ENCODE results near the gene SLC30A10. TPM values are rescaled to one million over a fixed set of nuclear protein-coding genes. Genes with fewer than 3 reads are reported as not detected.
"Not testable (repeated sequence)": the region's sequence is repeated elsewhere in the genome, so short reads cannot be mapped to it uniquely, and the experiment has no call there.

SLC30A10 gene
- total RNA-seq, 1 donor from 2014 or later, result not detected

DNA sequence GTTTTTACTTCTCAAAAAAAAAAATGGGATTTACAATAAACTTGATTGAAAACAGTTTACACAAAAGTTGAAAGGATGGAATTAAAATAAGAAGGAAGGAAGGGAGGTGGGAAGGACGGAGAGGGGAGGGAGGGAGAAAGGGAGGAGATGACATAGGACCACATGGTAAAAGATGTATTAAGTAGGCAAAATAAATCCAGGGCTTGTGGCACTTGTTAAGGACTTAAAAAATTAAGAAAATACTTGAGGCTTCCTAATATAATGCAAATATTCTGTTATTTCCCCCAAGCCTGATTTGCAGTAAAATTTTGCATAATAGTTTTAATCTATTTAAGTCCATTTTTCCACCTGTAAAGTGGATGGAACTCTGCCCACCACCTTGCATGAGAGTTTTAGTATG, 27.5 kb downstream of the SLC30A10 start:
- H3K36me3 Mint-ChIP-seq (ENCODE audit: low read depth), result no peaks in the 10 kb centered on the region
- TF ChIP-seq, protein P1, sequence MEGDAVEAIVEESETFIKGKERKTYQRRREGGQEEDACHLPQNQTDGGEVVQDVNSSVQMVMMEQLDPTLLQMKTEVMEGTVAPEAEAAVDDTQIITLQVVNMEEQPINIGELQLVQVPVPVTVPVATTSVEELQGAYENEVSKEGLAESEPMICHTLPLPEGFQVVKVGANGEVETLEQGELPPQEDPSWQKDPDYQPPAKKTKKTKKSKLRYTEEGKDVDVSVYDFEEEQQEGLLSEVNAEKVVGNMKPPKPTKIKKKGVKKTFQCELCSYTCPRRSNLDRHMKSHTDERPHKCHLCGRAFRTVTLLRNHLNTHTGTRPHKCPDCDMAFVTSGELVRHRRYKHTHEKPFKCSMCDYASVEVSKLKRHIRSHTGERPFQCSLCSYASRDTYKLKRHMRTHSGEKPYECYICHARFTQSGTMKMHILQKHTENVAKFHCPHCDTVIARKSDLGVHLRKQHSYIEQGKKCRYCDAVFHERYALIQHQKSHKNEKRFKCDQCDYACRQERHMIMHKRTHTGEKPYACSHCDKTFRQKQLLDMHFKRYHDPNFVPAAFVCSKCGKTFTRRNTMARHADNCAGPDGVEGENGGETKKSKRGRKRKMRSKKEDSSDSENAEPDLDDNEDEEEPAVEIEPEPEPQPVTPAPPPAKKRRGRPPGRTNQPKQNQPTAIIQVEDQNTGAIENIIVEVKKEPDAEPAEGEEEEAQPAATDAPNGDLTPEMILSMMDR (IDR thresholded peaks at IDR 0.05), result no peak
- H3K4me1 Mint-ChIP-seq (ENCODE audit: low read depth), result peaks cover 10% of the 10 kb centered on the region
- peaks cover 11% of the 10 kb centered on the region for H3K27me3 Mint-ChIP-seq (ENCODE audit: low read depth)
- H3K9me3 Mint-ChIP-seq (ENCODE audit: low read depth), result no peaks in the 10 kb centered on the region
- DNase-seq (ENCODE audit: low spot score), result no peak
- no peak overlapping the region for H3K4me3 Mint-ChIP-seq (ENCODE audit: unreplicated experiment)
- H3K27ac Mint-ChIP-seq (ENCODE audit: unreplicated experiment), result no peak overlapping the region

DNA sequence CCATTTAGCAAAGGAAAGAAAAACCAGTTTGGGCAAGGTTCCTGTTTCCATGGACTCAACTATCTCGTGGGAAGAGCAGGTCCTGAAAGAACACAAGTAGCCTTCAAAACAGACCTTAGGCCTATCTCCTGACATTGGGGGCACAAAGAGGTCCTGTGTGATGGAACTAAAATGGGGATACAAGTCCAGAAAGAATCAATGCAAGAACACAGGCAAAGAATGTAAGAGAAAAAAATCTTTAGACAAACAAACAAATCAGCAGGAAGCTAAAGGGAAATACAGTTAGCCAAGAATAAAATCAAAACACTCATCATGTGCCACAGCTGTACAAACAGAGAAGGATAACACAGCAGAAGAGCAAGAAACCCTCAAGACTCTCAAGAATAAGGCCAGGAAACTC, 28.2 kb downstream of the SLC30A10 start:
- peaks cover 15% of the 10 kb centered on the region for H3K27me3 Mint-ChIP-seq (ENCODE audit: low read depth)
- H3K27ac Mint-ChIP-seq (ENCODE audit: unreplicated experiment), result no peak overlapping the region
- no peaks in the 10 kb centered on the region for H3K9me3 Mint-ChIP-seq (ENCODE audit: low read depth)
- no peaks in the 10 kb centered on the region for H3K36me3 Mint-ChIP-seq (ENCODE audit: low read depth)
- H3K4me3 Mint-ChIP-seq (ENCODE audit: unreplicated experiment), result no peak overlapping the region
- H3K4me1 Mint-ChIP-seq (ENCODE audit: low read depth), result peaks cover 10% of the 10 kb centered on the region
- TF ChIP-seq, protein P1 (IDR thresholded peaks at IDR 0.05), result no peak
- no peak for DNase-seq (ENCODE audit: low spot score)

DNA sequence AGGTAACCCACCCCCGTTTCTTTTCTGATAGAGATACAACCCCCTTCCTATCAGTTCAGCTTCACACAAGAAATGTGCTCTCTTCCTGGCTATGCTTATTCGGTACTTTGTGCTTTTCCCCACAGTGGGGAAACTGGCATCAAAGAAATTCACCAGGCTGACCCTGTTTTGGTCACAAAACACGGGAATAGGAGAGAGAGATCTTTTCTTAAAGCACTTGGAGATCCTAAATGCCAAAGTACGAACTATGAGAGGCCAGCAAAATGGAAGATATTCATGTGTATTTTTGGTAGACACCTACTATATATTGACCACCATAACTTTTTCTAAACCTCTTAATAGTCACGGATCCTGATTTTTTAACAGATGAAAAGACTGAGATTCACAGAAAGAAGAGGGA, 30.0 kb downstream of the SLC30A10 start:
- Mint-ChIP-seq H3K27ac (ENCODE audit: unreplicated experiment) (no peak overlapping the region), H3K36me3 (ENCODE audit: low read depth) (no peaks in the 10 kb centered on the region), H3K9me3 (ENCODE audit: low read depth) (no peaks in the 10 kb centered on the region), H3K4me1 (ENCODE audit: low read depth) (peaks cover 10% of the 10 kb centered on the region), H3K27me3 (ENCODE audit: low read depth) (peaks cover 22% of the 10 kb centered on the region), H3K4me3 (ENCODE audit: unreplicated experiment) (no peak overlapping the region)
- DNase-seq (ENCODE audit: low spot score), result no peak
- TF ChIP-seq, protein P1 (IDR thresholded peaks at IDR 0.05), result no peak

DNA sequence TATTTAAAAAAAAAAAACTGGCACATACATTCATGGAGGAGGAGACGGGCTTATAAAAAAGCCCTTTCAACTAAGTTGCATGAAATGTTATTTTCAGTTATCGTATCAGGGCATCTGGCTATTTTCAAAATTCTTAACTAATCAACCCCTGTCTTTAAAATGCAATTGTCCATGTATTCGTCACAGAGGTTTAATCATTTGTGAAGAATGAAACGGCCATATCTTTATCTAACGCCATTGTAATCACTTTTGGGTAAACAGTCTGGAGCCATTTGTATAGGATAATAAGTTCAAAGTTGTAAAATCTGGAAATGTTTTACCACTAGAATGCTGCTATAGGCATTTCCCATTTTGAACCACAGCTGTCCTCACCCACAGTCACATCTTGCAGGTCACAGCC, 30.4 kb downstream of the SLC30A10 start:
- DNase-seq (ENCODE audit: low spot score), result no peak
- peaks cover 10% of the 10 kb centered on the region for H3K4me1 Mint-ChIP-seq (ENCODE audit: low read depth)
- peaks cover 22% of the 10 kb centered on the region for H3K27me3 Mint-ChIP-seq (ENCODE audit: low read depth)
- no peak overlapping the region for H3K4me3 Mint-ChIP-seq (ENCODE audit: unreplicated experiment)
- TF ChIP-seq, protein P1 (IDR thresholded peaks at IDR 0.05), result no peak
- no peaks in the 10 kb centered on the region for H3K36me3 Mint-ChIP-seq (ENCODE audit: low read depth)
- no peak overlapping the region for H3K27ac Mint-ChIP-seq (ENCODE audit: unreplicated experiment)
- no peaks in the 10 kb centered on the region for H3K9me3 Mint-ChIP-seq (ENCODE audit: low read depth)

DNA sequence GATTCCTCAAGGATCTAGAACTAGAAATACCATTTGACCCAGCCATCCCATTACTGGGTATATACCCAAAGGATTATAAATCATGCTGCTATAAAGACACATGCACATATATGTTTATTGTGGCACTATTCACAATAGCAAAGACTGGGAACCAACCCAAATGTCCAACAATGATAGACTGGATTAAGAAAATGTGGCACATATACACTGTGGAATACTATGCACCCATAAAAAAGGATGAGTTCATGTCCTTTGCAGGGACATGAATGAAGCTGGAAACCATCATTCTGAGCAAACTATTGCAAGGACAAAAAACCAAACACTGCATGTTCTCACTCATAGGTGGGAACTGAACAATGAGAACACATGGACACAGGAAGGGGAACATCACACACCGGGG, 36.1 kb downstream of the SLC30A10 start:
- Mint-ChIP-seq H3K27me3 (ENCODE audit: low read depth) (peaks cover 41% of the 10 kb centered on the region), H3K9me3 (ENCODE audit: low read depth) (peaks cover 18% of the 10 kb centered on the region)
- DNase-seq (ENCODE audit: low spot score); H3K36me3 Mint-ChIP-seq (ENCODE audit: low read depth); H3K4me1 Mint-ChIP-seq (ENCODE audit: low read depth); H3K27ac Mint-ChIP-seq (ENCODE audit: unreplicated experiment); H3K4me3 Mint-ChIP-seq (ENCODE audit: unreplicated experiment): not testable (repeated sequence)

DNA sequence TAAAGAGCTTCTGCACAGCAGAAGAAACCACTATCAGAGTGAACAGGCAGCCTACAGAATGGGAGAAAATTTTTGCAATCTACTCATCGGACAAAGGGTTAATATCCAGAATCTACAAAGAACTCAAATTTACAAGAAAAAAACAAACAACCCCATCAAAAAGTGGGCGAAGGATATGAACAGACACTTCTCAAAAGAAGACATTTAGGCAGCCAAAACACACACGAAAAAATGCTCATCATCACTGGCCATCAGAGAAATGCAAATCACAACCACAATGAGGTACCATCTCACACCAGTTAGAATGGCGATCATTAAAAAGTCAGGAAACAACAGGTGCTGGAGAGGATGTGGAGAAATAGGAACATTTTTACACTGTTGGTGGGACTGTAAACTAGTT, 36.5 kb downstream of the SLC30A10 start:
- H3K4me1 Mint-ChIP-seq (ENCODE audit: low read depth); H3K27ac Mint-ChIP-seq (ENCODE audit: unreplicated experiment); H3K4me3 Mint-ChIP-seq (ENCODE audit: unreplicated experiment); DNase-seq (ENCODE audit: low spot score); H3K36me3 Mint-ChIP-seq (ENCODE audit: low read depth): not testable (repeated sequence)
- peaks cover 44% of the 10 kb centered on the region for H3K27me3 Mint-ChIP-seq (ENCODE audit: low read depth)
- peaks cover 18% of the 10 kb centered on the region for H3K9me3 Mint-ChIP-seq (ENCODE audit: low read depth)

DNA sequence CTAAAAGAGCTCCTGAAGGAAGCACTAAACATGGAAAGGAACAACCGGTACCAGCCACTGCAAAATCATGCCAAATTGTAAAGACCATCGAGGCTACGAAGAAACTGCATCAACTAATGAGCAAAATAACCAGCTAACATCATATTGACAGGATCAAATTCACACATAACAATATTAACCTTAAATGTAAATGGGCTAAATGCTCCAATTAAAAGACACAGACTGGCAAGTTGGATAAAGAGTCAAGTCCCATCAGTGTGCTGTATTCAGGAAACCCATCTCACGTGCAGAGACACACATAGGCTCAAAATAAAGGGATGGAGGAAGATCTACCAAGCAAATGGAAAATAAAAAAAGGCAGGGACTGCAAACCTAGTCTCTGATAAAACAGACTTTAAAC, 39.7 kb downstream of the SLC30A10 start:
- Mint-ChIP-seq H3K27me3 (ENCODE audit: low read depth) (peaks cover 37% of the 10 kb centered on the region), H3K9me3 (ENCODE audit: low read depth) (peaks cover 18% of the 10 kb centered on the region)
- not testable (repeated sequence) for H3K36me3 Mint-ChIP-seq (ENCODE audit: low read depth); H3K27ac Mint-ChIP-seq (ENCODE audit: unreplicated experiment); DNase-seq (ENCODE audit: low spot score); H3K4me3 Mint-ChIP-seq (ENCODE audit: unreplicated experiment); H3K4me1 Mint-ChIP-seq (ENCODE audit: low read depth)
